ENCODE data around the gene SYNE1.

- TF ChIP-seq CTCF (IDR thresholded peaks at IDR 0.05; ENCODE audit: poor library complexity, severe bottlenecking), result no peak
- TF ChIP-seq RAD21 (conservative IDR thresholded peaks at IDR 0.05), result no peak
- TF ChIP-seq TAF1 (IDR thresholded peaks at IDR 0.05; ENCODE audit: low read depth), result no peak
- TF ChIP-seq POLR2AphosphoS5 (IDR thresholded peaks at IDR 0.05), result no peak
These were observed 518.9 kb downstream of the SYNE1 start for GRCh38 chr6:152118224-152118623.
